Keratinocyte (primary cell): ENCODE data around the gene SEMA4D. TPM values are rescaled to one million over a fixed set of nuclear protein-coding genes. Genes with fewer than 3 reads are reported as not detected.

Experiments used
- DNase-seq: peaks from one replicate; pipeline ENCODE4 v3.0.0-alpha.2; 2011; ENCODE audit warnings: low read depth, missing footprints, low spot score
- FAIRE-seq: peaks from 2 replicates; lab custom pipeline; 2011; peaks lifted over from hg19 to GRCh38; lab: Jason Lieb, UNC
- H2AFZ ChIP-seq: 2 replicates; pipeline ENCODE4 v1.6.0; 2012; ENCODE audit warnings: low read length, control low read depth, inconsistent platforms; ENCODE audit not compliant: control insufficient read depth
- H3K27ac ChIP-seq: 2 replicates; pipeline ENCODE4 v1.5.1; 2011; ENCODE audit warnings: low read length; ENCODE audit not compliant: control insufficient read depth, insufficient read depth
- H3K27me3 ChIP-seq: 3 replicates; pipeline ENCODE4 v1.6.0; 2011; ENCODE audit warnings: low read length; ENCODE audit not compliant: control insufficient read depth, insufficient read depth; ENCODE audit errors: extremely low read depth
- H3K36me3 ChIP-seq, 2 experiments: 2 replicates in 1 of 2; 3 replicates in 1 of 2; pipeline ENCODE4 v1.5.1; 2011; ENCODE audit warnings: low read length in 2 of 2, mild to moderate bottlenecking in 1 of 2; ENCODE audit not compliant: control insufficient read depth in 2 of 2, insufficient read depth in 2 of 2; ENCODE audit errors: extremely low read depth in 1 of 2
- H3K4me1 ChIP-seq: 3 replicates; pipeline ENCODE4 v1.5.1; 2011; ENCODE audit warnings: low read length; ENCODE audit not compliant: control insufficient read depth, insufficient read depth; ENCODE audit errors: extremely low read depth
- H3K4me2 ChIP-seq: 3 replicates; pipeline ENCODE4 v1.6.0; 2011; ENCODE audit warnings: low read depth, low read length; ENCODE audit not compliant: control insufficient read depth, insufficient read depth; ENCODE audit errors: extremely low read depth
- H3K4me3 ChIP-seq, 3 experiments: fragments of 200-600 bp in 1 of 3; sonication (generic) in 1 of 3; 2 replicates in 2 of 3; 3 replicates in 1 of 3; pipeline ENCODE4 v1.5.1; 2011 to 2016; ENCODE audit warnings: low read length in 3 of 3, mild to moderate bottlenecking in 3 of 3, control low read depth in 2 of 3, inconsistent platforms in 1 of 3, low read depth in 1 of 3, mixed read lengths in 1 of 3, mixed run types in 1 of 3, moderate library complexity in 1 of 3; ENCODE audit not compliant: control insufficient read depth in 2 of 3, insufficient read depth in 2 of 3; ENCODE audit errors: extremely low read depth in 1 of 3
- H3K79me2 ChIP-seq: 2 replicates; pipeline ENCODE4 v1.6.0; 2012; ENCODE audit warnings: low read length; ENCODE audit not compliant: control insufficient read depth, insufficient read depth
- H3K9ac ChIP-seq: 3 replicates; pipeline ENCODE4 v1.6.0; 2011; ENCODE audit warnings: low read length; ENCODE audit not compliant: control insufficient read depth, insufficient read depth; ENCODE audit errors: extremely low read depth
- H3K9me1 ChIP-seq: 3 replicates; pipeline ENCODE4 v1.6.0; 2011; ENCODE audit warnings: low read length; ENCODE audit not compliant: control insufficient read depth, insufficient read depth; ENCODE audit errors: extremely low read depth
- H3K9me3 ChIP-seq: 2 replicates; pipeline ENCODE4 v1.5.1; 2012; ENCODE audit warnings: low read depth, low read length; ENCODE audit not compliant: control insufficient read depth
- H4K20me1 ChIP-seq: 3 replicates; pipeline ENCODE4 v1.6.0; 2011; ENCODE audit warnings: low read length; ENCODE audit not compliant: control insufficient read depth, insufficient read depth; ENCODE audit errors: extremely low read depth
- EZH2 ChIP-seq: IDR thresholded peaks from one replicate; pipeline ENCODE4 v1.6.1; 2012; ENCODE audit warnings: inconsistent platforms, mild to moderate bottlenecking, low read length, moderate library complexity
- dilution Hi-C: fragments of 300-500 bp; cut with MboI; formaldehyde crosslinking; loops from one replicate; pipeline ENCODE4 v1.7.0; 2020; ENCODE audit warnings: low sequenced_read_pairs; ENCODE audit not compliant: extremely low pct_ligation_motif_present
- polyA plus RNA-seq, 5 experiments: library from polyadenylated mRNA; depleted of rRNA in 3 of 5; stranded (reverse) in 3 of 5; stranded (forward) in 1 of 5; unstranded in 1 of 5; fragments of >200 nt; gene quantifications; 1 replicate in 1 of 5; 2 replicates in 3 of 5; 3 replicates in 1 of 5; pipeline versions ENCODE4 v1.2.1 to v1.2.3, GENCODE V29; 2011 to 2012; ENCODE audit warnings: missing spikeins in 2 of 5, low read depth in 1 of 5, low replicate concordance in 1 of 5
- TF ChIP-seq, protein P1 (sequence below), 3 experiments: IDR thresholded peaks in 1 of 3; conservative IDR thresholded peaks in 1 of 3; optimal IDR thresholded peaks in 1 of 3; 2 replicates in 2 of 3; 3 replicates in 1 of 3; pipeline versions ENCODE3 to v1.5.1; 2011; ENCODE audit warnings: low read length in 3 of 3, mild to moderate bottlenecking in 3 of 3, moderate library complexity in 2 of 3, control low read depth in 1 of 3, inconsistent platforms in 1 of 3; ENCODE audit not compliant: insufficient read depth in 2 of 3; ENCODE audit errors: extremely low read depth in 1 of 3

SEMA4D gene
- polyA plus RNA-seq, 1 donor (not counting 4 experiments of a cell fraction or from before 2014, with no cell fraction given), result 0.43 TPM

DNA sequence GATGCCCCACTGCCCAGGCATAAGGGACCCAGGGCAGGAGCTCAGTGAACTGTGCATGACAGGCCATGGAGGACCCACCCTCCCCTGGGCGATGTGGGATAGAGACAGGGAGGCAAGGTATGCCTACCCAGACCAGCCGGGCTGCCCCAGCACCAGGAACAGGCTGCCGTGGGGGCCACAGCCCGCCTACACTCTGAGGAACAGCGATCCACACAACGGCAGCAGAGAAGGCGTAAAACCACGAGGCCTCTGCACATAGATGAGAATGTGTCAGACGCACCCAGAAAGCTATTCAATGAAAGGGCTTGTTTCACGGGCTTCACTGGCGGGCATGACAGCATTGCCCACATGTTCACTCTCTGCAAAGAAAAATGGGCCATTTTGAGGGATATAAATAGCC lies 49.5 kb downstream of the SEMA4D start:
- dilution Hi-C loops, result no loop called here
- H3K27ac ChIP-seq, result no peak overlapping the region
- no peaks in the 10 kb centered on the region for H3K27me3 ChIP-seq
- no peak overlapping the region for H3K4me2 ChIP-seq
- no peak for FAIRE-seq
- no peaks in the 10 kb centered on the region for H3K9me1 ChIP-seq
- H3K9me3 ChIP-seq, result no peaks in the 10 kb centered on the region
- no peaks in the 10 kb centered on the region for H3K4me1 ChIP-seq
- no peak for DNase-seq
- H3K79me2 ChIP-seq, result no peaks in the 10 kb centered on the region
- H3K9ac ChIP-seq, result no peak overlapping the region
- TF ChIP-seq, protein P1, sequence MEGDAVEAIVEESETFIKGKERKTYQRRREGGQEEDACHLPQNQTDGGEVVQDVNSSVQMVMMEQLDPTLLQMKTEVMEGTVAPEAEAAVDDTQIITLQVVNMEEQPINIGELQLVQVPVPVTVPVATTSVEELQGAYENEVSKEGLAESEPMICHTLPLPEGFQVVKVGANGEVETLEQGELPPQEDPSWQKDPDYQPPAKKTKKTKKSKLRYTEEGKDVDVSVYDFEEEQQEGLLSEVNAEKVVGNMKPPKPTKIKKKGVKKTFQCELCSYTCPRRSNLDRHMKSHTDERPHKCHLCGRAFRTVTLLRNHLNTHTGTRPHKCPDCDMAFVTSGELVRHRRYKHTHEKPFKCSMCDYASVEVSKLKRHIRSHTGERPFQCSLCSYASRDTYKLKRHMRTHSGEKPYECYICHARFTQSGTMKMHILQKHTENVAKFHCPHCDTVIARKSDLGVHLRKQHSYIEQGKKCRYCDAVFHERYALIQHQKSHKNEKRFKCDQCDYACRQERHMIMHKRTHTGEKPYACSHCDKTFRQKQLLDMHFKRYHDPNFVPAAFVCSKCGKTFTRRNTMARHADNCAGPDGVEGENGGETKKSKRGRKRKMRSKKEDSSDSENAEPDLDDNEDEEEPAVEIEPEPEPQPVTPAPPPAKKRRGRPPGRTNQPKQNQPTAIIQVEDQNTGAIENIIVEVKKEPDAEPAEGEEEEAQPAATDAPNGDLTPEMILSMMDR (optimal IDR thresholded peaks at IDR 0.05 in 1 of 3, IDR thresholded peaks at IDR 0.05 in 1 of 3, conservative IDR thresholded peaks at IDR 0.05 in 1 of 3; ENCODE audit: extremely low read depth in 1 of 3, insufficient read depth in 2 of 3, low read length in 3 of 3), result no peak
- no peak for TF ChIP-seq EZH2
- H3K4me3 ChIP-seq, result no peak overlapping the region
- no peak overlapping the region for H2AFZ ChIP-seq
- H3K36me3 ChIP-seq, result no peaks in the 10 kb centered on the region
- H4K20me1 ChIP-seq, result no peaks in the 10 kb centered on the region

- FAIRE-seq (no peak), DNase-seq (no peak)
- no peak overlapping the region for H3K9ac ChIP-seq
- no peaks in the 10 kb centered on the region for H3K4me1 ChIP-seq
- H3K9me3 ChIP-seq, result no peaks in the 10 kb centered on the region
- dilution Hi-C loops, result no loop called here
- no peaks in the 10 kb centered on the region for H3K9me1 ChIP-seq
- no peak overlapping the region for H2AFZ ChIP-seq
- no peak overlapping the region for H3K27ac ChIP-seq
- TF ChIP-seq EZH2, result no peak
- TF ChIP-seq, protein P1 (optimal IDR thresholded peaks at IDR 0.05 in 1 of 3, IDR thresholded peaks at IDR 0.05 in 1 of 3, conservative IDR thresholded peaks at IDR 0.05 in 1 of 3; ENCODE audit: extremely low read depth in 1 of 3, insufficient read depth in 2 of 3, low read length in 3 of 3), result no peak
- no peaks in the 10 kb centered on the region for H4K20me1 ChIP-seq
- no peak overlapping the region for H3K4me2 ChIP-seq
- no peak overlapping the region for H3K4me3 ChIP-seq
- no peaks in the 10 kb centered on the region for H3K36me3 ChIP-seq
- H3K27me3 ChIP-seq, result no peaks in the 10 kb centered on the region
- no peaks in the 10 kb centered on the region for H3K79me2 ChIP-seq
These were observed 50.5 kb downstream of the SEMA4D start for GRCh38 chr9:89447416-89447815.
